H1 (cell line): ENCODE measurements around the gene SAFB2. TPM values are rescaled to one million over a fixed set of nuclear protein-coding genes. Genes with fewer than 3 reads are reported as not detected.

Source experiments
- CTCF ChIA-PET: fragments of 300-600 bp; sonication (Branson Sonifier 250); formaldehyde crosslinking; loops from one replicate; lab custom pipeline; 2021; ENCODE audit not compliant: partially characterized antibody; lab: Charles Lee
- POLR2A ChIA-PET: fragments of 300-600 bp; sonication (Branson Sonifier 250); formaldehyde crosslinking; loops from one replicate; lab custom pipeline; 2021; ENCODE audit warnings: inconsistent platforms; ENCODE audit not compliant: partially characterized antibody; lab: Charles Lee
- DNase-seq, 2 experiments: peaks; one replicate each; pipeline versions ENCODE4 v3.0.0 to v3.0.0-alpha.2; 2010 to 2022; ENCODE audit warnings: low spot score in 2 of 2, low read depth in 1 of 2, mixed read lengths in 1 of 2
- FAIRE-seq: peaks from 2 replicates; lab custom pipeline; 2011; peaks lifted over from hg19 to GRCh38; lab: Jason Lieb, UNC
- H2AFZ ChIP-seq: 2 replicates; pipeline ENCODE4 v1.8.1; 2012; ENCODE audit warnings: low read length, inconsistent platforms
- H2AK5ac ChIP-seq: 2 replicates; pipeline ENCODE4 v1.6.1; 2013; ENCODE audit warnings: low read depth, low read length
- H2BK120ac ChIP-seq: replicated peaks from 2 replicates; pipeline ENCODE3; 2013; ENCODE audit warnings: low read depth, low read length, inconsistent platforms
- H2BK12ac ChIP-seq: 2 replicates; pipeline ENCODE4 v1.6.1; 2013; ENCODE audit warnings: low read depth, low read length
- H2BK15ac ChIP-seq: 2 replicates; pipeline ENCODE4 v1.6.1; 2013; ENCODE audit warnings: low read length
- H2BK20ac ChIP-seq: 2 replicates; pipeline ENCODE4 v1.6.1; 2013; ENCODE audit warnings: low read length
- H2BK5ac ChIP-seq: 2 replicates; pipeline ENCODE4 v1.6.1; 2013; ENCODE audit warnings: low read depth, low read length
- H3K14ac ChIP-seq: 2 replicates; pipeline ENCODE4 v1.6.1; 2013; ENCODE audit warnings: inconsistent platforms; ENCODE audit not compliant: insufficient read length
- H3K18ac ChIP-seq: 2 replicates; pipeline ENCODE4 v1.6.1; 2013; ENCODE audit warnings: low read length; ENCODE audit errors: extremely low read depth
- H3K23ac ChIP-seq: 2 replicates; pipeline ENCODE4 v1.6.1; 2013; ENCODE audit warnings: inconsistent platforms; ENCODE audit not compliant: insufficient read length
- H3K23me2 ChIP-seq: 2 replicates; pipeline ENCODE4 v1.6.1; 2013; ENCODE audit warnings: low read depth, low read length
- H3K27ac ChIP-seq: 2 replicates; pipeline ENCODE4 v1.6.1; 2011; ENCODE audit warnings: low read depth, low read length, inconsistent platforms
- H3K27me3 ChIP-seq, 4 experiments: replicated peaks in 1 of 4; 1 replicate in 1 of 4; 2 replicates in 3 of 4; pipeline versions ENCODE4 v1.6.1 to v1.8.1; 2011 to 2013; ENCODE audit warnings: low read length in 3 of 4, mild to moderate bottlenecking in 3 of 4, inconsistent platforms in 2 of 4, mixed read lengths in 2 of 4, moderate library complexity in 1 of 4; ENCODE audit not compliant: control insufficient read depth in 3 of 4, insufficient read depth in 3 of 4; ENCODE audit errors: extremely low read depth in 1 of 4
- H3K36me3 ChIP-seq, 4 experiments: 2 replicates each; pipeline versions ENCODE4 v1.6.1 to v1.8.1; 2011 to 2013; ENCODE audit warnings: mild to moderate bottlenecking in 4 of 4, low read length in 3 of 4, moderate library complexity in 2 of 4, control low read depth in 1 of 4, inconsistent platforms in 1 of 4; ENCODE audit not compliant: insufficient read depth in 4 of 4, control insufficient read depth in 2 of 4
- H3K4ac ChIP-seq: replicated peaks from 2 replicates; pipeline ENCODE3; 2013; ENCODE audit warnings: low read length, low read depth, mixed read lengths, inconsistent platforms; ENCODE audit not compliant: insufficient read length
- H3K4me1 ChIP-seq, 4 experiments: replicated peaks in 1 of 4; 1 replicate in 1 of 4; 2 replicates in 3 of 4; pipeline versions ENCODE4 v1.6.1 to v1.8.1; 2011 to 2013; ENCODE audit warnings: low read length in 3 of 4, inconsistent platforms in 2 of 4, mixed read lengths in 1 of 4; ENCODE audit not compliant: insufficient read depth in 4 of 4, control insufficient read depth in 3 of 4
- H3K4me2 ChIP-seq, 2 experiments: 2 replicates each; pipeline versions ENCODE4 v1.6.1 to v1.8.1; 2011 to 2013; ENCODE audit warnings: low read depth in 2 of 2, low read length in 2 of 2, control low read depth in 1 of 2, inconsistent platforms in 1 of 2, mild to moderate bottlenecking in 1 of 2; ENCODE audit not compliant: insufficient read depth in 1 of 2
- H3K4me3 ChIP-seq, 4 experiments: fragments of 200-600, 300-600 bp in 1 of 4; sonication (generic), shearing (Covaris generic), sonication (Bioruptor Twin) in 1 of 4; 2 replicates each; pipeline versions ENCODE4 v1.5.1 to v1.8.1; 2011 to 2016; ENCODE audit warnings: low read length in 4 of 4, low read depth in 3 of 4, control low read depth in 2 of 4, inconsistent platforms in 2 of 4, mild to moderate bottlenecking in 2 of 4, mixed read lengths in 1 of 4, moderate library complexity in 1 of 4; ENCODE audit not compliant: insufficient read depth in 2 of 4; ENCODE audit errors: extremely low read depth in 1 of 4
- H3K56ac ChIP-seq: replicated peaks from 2 replicates; pipeline ENCODE3; 2013; ENCODE audit warnings: low read depth, mild to moderate bottlenecking, mixed read lengths, low read length, inconsistent platforms; ENCODE audit not compliant: insufficient read length
- H3K79me1 ChIP-seq: 2 replicates; pipeline ENCODE4 v1.6.1; 2013; ENCODE audit warnings: low read depth, low read length, control low read depth
- H3K79me2 ChIP-seq, 2 experiments: 2 replicates each; pipeline versions ENCODE4 v1.6.1 to v1.8.1; 2012 to 2013; ENCODE audit warnings: low read length in 2 of 2, mild to moderate bottlenecking in 2 of 2, inconsistent platforms in 1 of 2; ENCODE audit not compliant: insufficient read depth in 2 of 2, control insufficient read depth in 1 of 2
- H3K9ac ChIP-seq, 4 experiments: replicated peaks in 1 of 4; 1 replicate in 1 of 4; 2 replicates in 3 of 4; pipeline versions ENCODE4 v1.6.1 to v1.8.1; 2011 to 2013; ENCODE audit warnings: low read depth in 3 of 4, low read length in 3 of 4, control low read depth in 2 of 4, mild to moderate bottlenecking in 2 of 4, moderate library complexity in 2 of 4, inconsistent platforms in 1 of 4; ENCODE audit errors: extremely low read depth in 1 of 4
- H3K9me3 ChIP-seq, 2 experiments: 2 replicates each; pipeline versions ENCODE4 v1.6.1 to v1.8.1; 2012 to 2013; ENCODE audit warnings: mild to moderate bottlenecking in 2 of 2, moderate library complexity in 2 of 2, control low read depth in 1 of 2, inconsistent platforms in 1 of 2, low read depth in 1 of 2, low read length in 1 of 2, mixed read lengths in 1 of 2; ENCODE audit not compliant: insufficient read depth in 2 of 2
- H4K20me1 ChIP-seq, 2 experiments: replicated peaks in 1 of 2; 2 replicates each; pipeline versions ENCODE3 to v1.8.1; 2011 to 2013; ENCODE audit warnings: inconsistent platforms in 2 of 2, low read length in 2 of 2, mild to moderate bottlenecking in 1 of 2; ENCODE audit not compliant: insufficient read depth in 2 of 2, control insufficient read depth in 1 of 2
- H4K5ac ChIP-seq: 2 replicates; pipeline ENCODE4 v1.6.1; 2013; ENCODE audit warnings: low read length, low read depth, mixed read lengths, inconsistent platforms; ENCODE audit not compliant: insufficient read length
- H4K8ac ChIP-seq: 2 replicates; pipeline ENCODE4 v1.8.0; 2013; ENCODE audit warnings: mild to moderate bottlenecking, moderate library complexity, low read length, inconsistent platforms; ENCODE audit not compliant: insufficient read depth; ENCODE audit errors: extremely low read depth
- H4K91ac ChIP-seq: replicated peaks from 2 replicates; pipeline ENCODE3; 2013; ENCODE audit warnings: low read length, mixed read lengths, inconsistent platforms; ENCODE audit not compliant: insufficient read length
- EGR1 ChIP-seq: IDR thresholded peaks from 2 replicates; pipeline ENCODE4 v1.6.1; 2011; ENCODE audit warnings: low read depth, low read length, borderline replicate concordance
- EP300 ChIP-seq, 2 experiments: IDR thresholded peaks; 1 replicate in 1 of 2; 2 replicates in 1 of 2; pipeline ENCODE4 v1.6.1; 2011 to 2012; ENCODE audit warnings: low read depth in 2 of 2, low read length in 2 of 2, mild to moderate bottlenecking in 2 of 2, borderline replicate concordance in 1 of 2, inconsistent platforms in 1 of 2, moderate library complexity in 1 of 2
- HDAC2 ChIP-seq, 2 experiments: fragments of 300-600 bp in 1 of 2; sonication (generic) in 1 of 2; IDR thresholded peaks; 2 replicates each; pipeline ENCODE4 v1.6.1; 2011 to 2012; ENCODE audit warnings: low read depth in 2 of 2, low read length in 2 of 2, mild to moderate bottlenecking in 2 of 2, moderate library complexity in 2 of 2, borderline replicate concordance in 1 of 2, inconsistent platforms in 1 of 2
- KDM4A ChIP-seq: IDR thresholded peaks from one replicate; pipeline ENCODE4 v1.7.1; 2012; ENCODE audit warnings: low read depth, mild to moderate bottlenecking, moderate library complexity, low read length, inconsistent platforms; ENCODE audit not compliant: severe bottlenecking
- MAX ChIP-seq: IDR thresholded peaks from 2 replicates; pipeline ENCODE4 v1.6.1; 2012; ENCODE audit warnings: inconsistent platforms
- POLR2A ChIP-seq, 2 experiments: IDR thresholded peaks; 1 replicate in 1 of 2; 2 replicates in 1 of 2; pipeline ENCODE4 v1.6.1; 2011; ENCODE audit warnings: low read depth in 2 of 2, low read length in 2 of 2, mild to moderate bottlenecking in 2 of 2; ENCODE audit errors: control extremely low read depth in 1 of 2
- POLR2AphosphoS5 ChIP-seq: IDR thresholded peaks from 2 replicates; pipeline ENCODE4 v1.6.1; 2011; ENCODE audit warnings: low read depth, low read length
- RBBP5 ChIP-seq: IDR thresholded peaks from 2 replicates; pipeline ENCODE4 v1.7.1; 2012; ENCODE audit warnings: low read depth, mild to moderate bottlenecking, inconsistent platforms, low read length, moderate library complexity, borderline replicate concordance
- SRF ChIP-seq: IDR thresholded peaks from 2 replicates; pipeline ENCODE4 v1.6.1; 2011; ENCODE audit warnings: mild to moderate bottlenecking, low read depth, low read length, moderate library complexity
- TAF1 ChIP-seq: IDR thresholded peaks from 2 replicates; pipeline ENCODE4 v1.6.1; 2011; ENCODE audit warnings: mild to moderate bottlenecking, low read depth, low read length
- TBP ChIP-seq: IDR thresholded peaks from 2 replicates; pipeline ENCODE4 v1.6.1; 2011; ENCODE audit warnings: low read depth, low read length, improper control_type of control experiment
- ZNF274 ChIP-seq: IDR thresholded peaks from 2 replicates; pipeline ENCODE4 v1.7.0; 2012; ENCODE audit warnings: low read length, borderline replicate concordance; ENCODE audit errors: extremely low read depth
- WGBS, 2 experiments: shearing (Covaris generic) in 1 of 2; methylation state at CpG; one replicate each; pipeline versions ENCODE4 v1.1.6 to v1.1.7; 2013 to 2015; ENCODE audit warnings: low lambda C conversion rate in 2 of 2, mixed read lengths in 2 of 2, inconsistent platforms in 1 of 2, low coverage in 1 of 2, missing lambda C conversion rate in 1 of 2; ENCODE audit not compliant: insufficient replicate concordance in 2 of 2, insufficient coverage in 1 of 2, insufficient read length in 1 of 2; ENCODE audit errors: extremely low coverage in 1 of 2, missing lambda C conversion rate in 1 of 2; 5-methylcytosine and 5-hydroxymethylcytosine counted together
- polyA plus RNA-seq, 7 experiments: library from polyadenylated mRNA; depleted of rRNA in 3 of 7; stranded (reverse) in 5 of 7; unstranded in 2 of 7; fragments of >200 nt in 5 of 7; fragments of 200-250 nt in 2 of 7; gene quantifications; 1 replicate in 5 of 7; 2 replicates in 1 of 7; 4 replicates in 1 of 7; pipeline versions ENCODE4 v1.2.1 to v1.2.3, GENCODE V29; 2011 to 2013; ENCODE audit warnings: missing spikeins in 2 of 7, mixed read lengths in 2 of 7
- total RNA-seq: library from RNA; stranded (reverse); fragmentation: NEBNext Ultra II Directional; extraction: Animal tissue kit (Norgen Biotek cat#: 25700); gene quantifications from 2 replicates; pipeline ENCODE4 v1.2.1, GENCODE V29; 2021

SAFB2 gene
- total and polyA plus RNA-seq, 2 of the 8 experiments (the other 6 are each of a cell fraction or from before 2014, with no cell fraction given): 14.8 to 63.8 TPM

- Histone ChIP-seq H3K4me2 (peak overlapping the region; percentile 85 to 89), H2BK15ac (no peak overlapping the region), H3K27ac (peak overlapping the region; percentile 97), H3K14ac (no peak overlapping the region), H3K9ac (peak overlapping the region; percentile 90 to 96 (median 93)), H3K79me1 (peaks cover 15% of the 10 kb centered on the region), H2BK120ac (no peak overlapping the region), H3K4me1 (peaks cover 2 to 14% (median 6%) of the 10 kb centered on the region in 4 experiments; a peak in 4 of 7 replicates), H3K4ac (peak overlapping the region; percentile 71), H4K8ac (peak overlapping the region; percentile 99), H2BK5ac (peak overlapping the region; percentile 90), H3K27me3 (no peaks in the 10 kb centered on the region), H3K79me2 (peaks cover 55 to 93% of the 10 kb centered on the region in 2 experiments), H4K5ac (peak overlapping the region; percentile 85), H3K23me2 (peaks cover 11% of the 10 kb centered on the region), H2AK5ac (peak overlapping the region; percentile 93; the same call in 1 of the 2 replicates), H2BK12ac (no peak overlapping the region), H3K56ac (no peak overlapping the region), H3K9me3 (no peaks in the 10 kb centered on the region), H2AFZ (no peak overlapping the region), H3K4me3 (peak overlapping the region; percentile 88 to 100 (median 98)), H2BK20ac (no peak overlapping the region), H4K91ac (peak overlapping the region; percentile 96), H3K23ac (no peak overlapping the region), H3K36me3 (peaks cover 10 to 56% (median 41%) of the 10 kb centered on the region in 4 experiments; a peak in 7 of 8 replicates), H3K18ac (peak overlapping the region; percentile 66; the same call in 1 of the 2 replicates), H4K20me1 (peaks cover 14 to 25% of the 10 kb centered on the region in 2 experiments)
- POLR2A ChIA-PET: interaction anchor here (0.7 to 3.8 kb wide), 23 partner anchors 8 to 167 kb away, joined by 3 to 25 read pairs (median 3); partner anchors contain the start of genes CATSPERD, DUS3L, LONP1 and RPL36
- DNase-seq: no peak
- 2% methylated on average over 35 of the region's 50 CpGs; no CpG with 5 or more reads in 1 of the 2 experiments for WGBS, 2 experiments
- CTCF ChIA-PET: interaction anchor here (1.0 kb wide), 2 partner anchors 8 to 66 kb away, joined by 3 read pairs; no protein-coding TSS in a partner anchor
- FAIRE-seq: no peak
- TF ChIP-seq EP300 (IDR thresholded peaks at IDR 0.05; ENCODE audit: borderline replicate concordance in 1 of 2, low read depth in 2 of 2, low read length in 2 of 2) (no peak), TAF1 (no peak), TBP (no peak), ZNF274 (no peak), EGR1 (no peak), HDAC2 (IDR thresholded peaks at IDR 0.05; ENCODE audit: borderline replicate concordance in 1 of 2, low read depth in 2 of 2, low read length in 2 of 2) (peak in 1 of 2 experiments; percentile 47; a peak in 1 of 4 replicates), KDM4A (peak; percentile 93), POLR2AphosphoS5 (no peak), MAX (no peak), SRF (no peak), RBBP5 (no peak; the same call in 1 of the 2 replicates), POLR2A (IDR thresholded peaks at IDR 0.05; ENCODE audit: control extremely low read depth in 1 of 2, low read depth in 2 of 2, low read length in 2 of 2) (no peak)
These were observed 931 bp upstream of the SAFB2 start for GRCh38 chr19:5623397-5624017.
